Subcutaneous adipose tissue (tissue), 4 donors: ENCODE data around the gene CPTP. TPM values are rescaled to one million over a fixed set of nuclear protein-coding genes. Genes with fewer than 3 reads are reported as not detected.

Experiments used
- CTCF ChIP-seq: fragments of 450-650 bp; IDR thresholded peaks from one replicate; pipeline ENCODE4 v1.5.1; 2016; ENCODE audit warnings: low read depth, mild to moderate bottlenecking, control low read depth, antibody characterized with exemption, moderate library complexity
- total RNA-seq, 4 donors: library from RNA; depleted of rRNA; stranded (reverse); fragments of >200 nt; gene quantifications; one replicate each; pipeline ENCODE4 v1.1.0, GENCODE V29; 2016

CPTP gene
- total RNA-seq, 4 donors from 2014 or later = 4.9 to 33.0 (median 9.4) TPM

- TF ChIP-seq CTCF = no peak
Observed at GRCh38 chr1:1313500-1314236, 10.9 kb upstream of the CPTP start.

GRCh38 chr1:1314237-1314586 lies 10.4 kb upstream of the CPTP start:
- no peak for TF ChIP-seq CTCF

- TF ChIP-seq CTCF = no peak
Observed at GRCh38 chr1:1314678-1315335, 9.8 kb upstream of the CPTP start.

GRCh38 chr1:1315435-1315954 lies 9.1 kb upstream of the CPTP start:
- TF ChIP-seq CTCF = no peak

- no peak for TF ChIP-seq CTCF
Observed at GRCh38 chr1:1317420-1317819, 7.2 kb upstream of the CPTP start.

- no peak for TF ChIP-seq CTCF
Observed at GRCh38 chr1:1318131-1318652, 6.4 kb upstream of the CPTP start.
